ENCODE measurements around the gene CAB39L.

The CAB39L gene

GRCh38 chr13:49279112-49279511 lies 164.8 kb downstream of the CAB39L start:
- H3K4me2 ChIP-seq: no peak overlapping the region
- no peaks in the 10 kb centered on the region for H3K27me3 ChIP-seq (ENCODE audit: insufficient read depth, low read depth)
- H2AFZ ChIP-seq (ENCODE audit: low read depth): no peak overlapping the region
- no peak for TF ChIP-seq CTCF (conservative IDR thresholded peaks at IDR 0.05; ENCODE audit: low read depth, low read length)
- H3K79me2 ChIP-seq (ENCODE audit: insufficient read depth, low read depth): no peaks in the 10 kb centered on the region
- H3K4me3 ChIP-seq (IDR thresholded peaks at IDR 0.05; ENCODE audit: insufficient read depth, low read depth, low read length): no peak overlapping the region
- H3K36me3 ChIP-seq (ENCODE audit: insufficient read depth): no peaks in the 10 kb centered on the region
- no peak overlapping the region for H3K27ac ChIP-seq
- no peaks in the 10 kb centered on the region for H4K20me1 ChIP-seq (ENCODE audit: insufficient read depth)
- H3K4me1 ChIP-seq (ENCODE audit: low read depth, poor library complexity, severe bottlenecking): no peaks in the 10 kb centered on the region
- H3K9ac ChIP-seq: no peak overlapping the region

- Histone ChIP-seq H4K20me1 (ENCODE audit: insufficient read depth) (no peaks in the 10 kb centered on the region), H3K4me3 (IDR thresholded peaks at IDR 0.05; ENCODE audit: insufficient read depth, low read depth, low read length) (no peak overlapping the region), H3K9ac (no peak overlapping the region), H3K27me3 (ENCODE audit: insufficient read depth, low read depth) (no peaks in the 10 kb centered on the region), H3K4me2 (no peak overlapping the region), H3K27ac (no peak overlapping the region), H3K36me3 (ENCODE audit: insufficient read depth) (no peaks in the 10 kb centered on the region), H3K4me1 (ENCODE audit: low read depth, poor library complexity, severe bottlenecking) (no peaks in the 10 kb centered on the region), H3K79me2 (ENCODE audit: insufficient read depth, low read depth) (no peaks in the 10 kb centered on the region), H2AFZ (ENCODE audit: low read depth) (no peak overlapping the region)
- no peak for TF ChIP-seq CTCF (conservative IDR thresholded peaks at IDR 0.05; ENCODE audit: low read depth, low read length)
These were observed 165.7 kb downstream of the CAB39L start for GRCh38 chr13:49278211-49278610.

GRCh38 chr13:49272296-49272695 lies 171.6 kb downstream of the CAB39L start:
- no peaks in the 10 kb centered on the region for H3K79me2 ChIP-seq (ENCODE audit: insufficient read depth, low read depth)
- no peaks in the 10 kb centered on the region for H3K36me3 ChIP-seq (ENCODE audit: insufficient read depth)
- H4K20me1 ChIP-seq (ENCODE audit: insufficient read depth): no peaks in the 10 kb centered on the region
- no peak overlapping the region for H3K4me2 ChIP-seq
- H3K27ac ChIP-seq: no peak overlapping the region
- TF ChIP-seq CTCF (conservative IDR thresholded peaks at IDR 0.05; ENCODE audit: low read depth, low read length): no peak
- H3K4me3 ChIP-seq (IDR thresholded peaks at IDR 0.05; ENCODE audit: insufficient read depth, low read depth, low read length): no peak overlapping the region
- no peak overlapping the region for H2AFZ ChIP-seq (ENCODE audit: low read depth)
- H3K9ac ChIP-seq: no peak overlapping the region
- no peaks in the 10 kb centered on the region for H3K4me1 ChIP-seq (ENCODE audit: low read depth, poor library complexity, severe bottlenecking)
- H3K27me3 ChIP-seq (ENCODE audit: insufficient read depth, low read depth): no peaks in the 10 kb centered on the region

GRCh38 chr13:49271264-49271663 lies 172.6 kb downstream of the CAB39L start:
- no peaks in the 10 kb centered on the region for H4K20me1 ChIP-seq (ENCODE audit: insufficient read depth)
- no peak overlapping the region for H3K27ac ChIP-seq
- no peaks in the 10 kb centered on the region for H3K79me2 ChIP-seq (ENCODE audit: insufficient read depth, low read depth)
- no peaks in the 10 kb centered on the region for H3K27me3 ChIP-seq (ENCODE audit: insufficient read depth, low read depth)
- H3K9ac ChIP-seq: no peak overlapping the region
- H2AFZ ChIP-seq (ENCODE audit: low read depth): no peak overlapping the region
- no peaks in the 10 kb centered on the region for H3K4me1 ChIP-seq (ENCODE audit: low read depth, poor library complexity, severe bottlenecking)
- H3K4me3 ChIP-seq (IDR thresholded peaks at IDR 0.05; ENCODE audit: insufficient read depth, low read depth, low read length): no peak overlapping the region
- no peak overlapping the region for H3K4me2 ChIP-seq
- TF ChIP-seq CTCF (conservative IDR thresholded peaks at IDR 0.05; ENCODE audit: low read depth, low read length): no peak
- H3K36me3 ChIP-seq (ENCODE audit: insufficient read depth): no peaks in the 10 kb centered on the region

GRCh38 chr13:49265822-49266221 lies 178.0 kb downstream of the CAB39L start:
- Histone ChIP-seq H2AFZ (ENCODE audit: low read depth) (no peak overlapping the region), H3K27me3 (ENCODE audit: insufficient read depth, low read depth) (no peaks in the 10 kb centered on the region), H3K9ac (no peak overlapping the region), H3K4me2 (no peak overlapping the region), H3K4me3 (IDR thresholded peaks at IDR 0.05; ENCODE audit: insufficient read depth, low read depth, low read length) (no peak overlapping the region), H3K36me3 (ENCODE audit: insufficient read depth) (no peaks in the 10 kb centered on the region), H3K79me2 (ENCODE audit: insufficient read depth, low read depth) (no peaks in the 10 kb centered on the region), H3K27ac (no peak overlapping the region), H4K20me1 (ENCODE audit: insufficient read depth) (no peaks in the 10 kb centered on the region), H3K4me1 (ENCODE audit: low read depth, poor library complexity, severe bottlenecking) (no peaks in the 10 kb centered on the region)
- no peak for TF ChIP-seq CTCF (conservative IDR thresholded peaks at IDR 0.05; ENCODE audit: low read depth, low read length)

Data from KMS-11 (cell line).